ENCODE data around the gene PMEPA1.

- TF ChIP-seq, protein P1, sequence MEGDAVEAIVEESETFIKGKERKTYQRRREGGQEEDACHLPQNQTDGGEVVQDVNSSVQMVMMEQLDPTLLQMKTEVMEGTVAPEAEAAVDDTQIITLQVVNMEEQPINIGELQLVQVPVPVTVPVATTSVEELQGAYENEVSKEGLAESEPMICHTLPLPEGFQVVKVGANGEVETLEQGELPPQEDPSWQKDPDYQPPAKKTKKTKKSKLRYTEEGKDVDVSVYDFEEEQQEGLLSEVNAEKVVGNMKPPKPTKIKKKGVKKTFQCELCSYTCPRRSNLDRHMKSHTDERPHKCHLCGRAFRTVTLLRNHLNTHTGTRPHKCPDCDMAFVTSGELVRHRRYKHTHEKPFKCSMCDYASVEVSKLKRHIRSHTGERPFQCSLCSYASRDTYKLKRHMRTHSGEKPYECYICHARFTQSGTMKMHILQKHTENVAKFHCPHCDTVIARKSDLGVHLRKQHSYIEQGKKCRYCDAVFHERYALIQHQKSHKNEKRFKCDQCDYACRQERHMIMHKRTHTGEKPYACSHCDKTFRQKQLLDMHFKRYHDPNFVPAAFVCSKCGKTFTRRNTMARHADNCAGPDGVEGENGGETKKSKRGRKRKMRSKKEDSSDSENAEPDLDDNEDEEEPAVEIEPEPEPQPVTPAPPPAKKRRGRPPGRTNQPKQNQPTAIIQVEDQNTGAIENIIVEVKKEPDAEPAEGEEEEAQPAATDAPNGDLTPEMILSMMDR (IDR thresholded peaks at IDR 0.05; ENCODE audit: low read depth, low read length): no peak
- TF ChIP-seq EZH2phosphoT487 (IDR thresholded peaks at IDR 0.05; ENCODE audit: low read depth): no peak
These were observed 30.7 kb downstream of the PMEPA1 start for GRCh38 chr20:57679113-57679512.

Measured in OCI-LY3 (cell line).